LoVo (cell line): ENCODE measurements around the gene AUH.
"Not testable (repeated sequence)": the region's sequence is repeated elsewhere in the genome, so short reads cannot be mapped to it uniquely, and the experiment has no call there.

ENCODE experiments used
- DNase-seq: peaks from one replicate; pipeline ENCODE4 v3.0.0-alpha.2; 2016; ENCODE audit warnings: low spot score

The AUH gene, protein sequence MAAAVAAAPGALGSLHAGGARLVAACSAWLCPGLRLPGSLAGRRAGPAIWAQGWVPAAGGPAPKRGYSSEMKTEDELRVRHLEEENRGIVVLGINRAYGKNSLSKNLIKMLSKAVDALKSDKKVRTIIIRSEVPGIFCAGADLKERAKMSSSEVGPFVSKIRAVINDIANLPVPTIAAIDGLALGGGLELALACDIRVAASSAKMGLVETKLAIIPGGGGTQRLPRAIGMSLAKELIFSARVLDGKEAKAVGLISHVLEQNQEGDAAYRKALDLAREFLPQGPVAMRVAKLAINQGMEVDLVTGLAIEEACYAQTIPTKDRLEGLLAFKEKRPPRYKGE

DNA sequence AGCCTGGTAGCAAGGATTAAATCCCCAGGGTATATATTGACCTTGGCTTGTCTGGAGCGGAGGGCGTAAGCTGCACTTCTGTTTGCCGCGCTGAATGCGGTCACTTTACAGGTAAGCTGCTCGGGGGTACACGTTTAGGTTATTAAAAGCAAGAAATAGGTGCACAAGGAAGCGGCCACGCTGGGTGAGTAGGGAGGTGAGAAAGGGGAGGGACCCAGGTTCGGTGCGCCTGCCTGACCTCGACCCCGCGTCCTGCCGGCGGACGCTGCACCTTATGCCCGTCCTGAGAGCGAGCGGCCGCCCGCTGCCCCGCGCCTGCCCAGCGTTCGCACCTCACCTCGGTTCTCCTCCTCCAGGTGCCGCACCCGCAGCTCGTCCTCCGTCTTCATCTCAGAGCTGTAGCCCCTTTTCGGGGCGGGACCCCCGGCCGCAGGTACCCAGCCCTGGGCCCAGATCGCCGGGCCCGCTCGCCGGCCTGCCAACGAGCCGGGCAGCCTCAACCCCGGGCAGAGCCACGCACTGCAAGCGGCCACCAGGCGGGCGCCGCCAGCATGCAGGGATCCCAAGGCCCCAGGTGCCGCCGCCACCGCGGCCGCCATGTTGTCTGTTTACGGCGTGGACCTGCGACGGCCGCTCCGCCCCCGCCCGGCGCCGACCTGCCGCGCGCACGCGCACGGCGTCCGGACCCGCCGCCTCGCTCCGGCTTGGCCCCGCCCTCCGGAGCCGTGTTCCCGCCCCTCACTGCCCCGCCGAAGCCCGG lies at the start of gene AUH:
Gene AUH (minus strand): TSS at position 628 of the 760 bp plus-strand sequence. CDS start 29 bp downstream, at position 599.
- peak; percentile 88 for DNase-seq

DNA sequence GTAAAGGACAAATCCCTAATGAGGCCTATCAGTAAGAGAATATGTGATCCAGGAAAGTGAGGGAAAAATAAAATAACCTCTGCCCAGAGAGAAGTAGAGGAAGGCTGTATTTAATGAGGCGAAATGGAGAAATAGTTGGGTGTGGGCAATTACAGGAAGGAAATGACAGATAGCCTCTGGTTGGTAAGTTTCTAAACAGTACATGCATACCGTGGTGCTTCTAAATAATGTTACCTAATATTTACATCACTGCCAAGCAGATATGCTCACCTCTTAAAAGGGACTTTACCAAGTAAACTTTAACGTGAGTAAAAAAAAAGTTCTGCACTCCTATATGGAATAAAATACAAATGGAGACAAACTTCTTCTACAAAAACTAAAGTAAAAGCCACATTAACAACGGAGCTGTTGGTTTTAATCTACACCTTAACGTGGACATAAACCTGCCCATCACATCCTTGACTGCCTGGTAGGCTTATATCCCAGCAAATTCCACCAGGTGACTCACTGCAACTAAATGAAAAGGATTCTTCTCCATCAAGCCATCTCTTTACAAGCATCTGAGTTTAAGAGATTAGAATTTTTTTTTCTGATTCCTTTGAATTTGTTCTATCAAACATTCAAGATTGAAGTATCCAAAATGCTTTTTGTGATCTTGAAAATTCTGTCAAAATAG lies 49.5 kb upstream of the AUH start:
- no peak for DNase-seq

DNA sequence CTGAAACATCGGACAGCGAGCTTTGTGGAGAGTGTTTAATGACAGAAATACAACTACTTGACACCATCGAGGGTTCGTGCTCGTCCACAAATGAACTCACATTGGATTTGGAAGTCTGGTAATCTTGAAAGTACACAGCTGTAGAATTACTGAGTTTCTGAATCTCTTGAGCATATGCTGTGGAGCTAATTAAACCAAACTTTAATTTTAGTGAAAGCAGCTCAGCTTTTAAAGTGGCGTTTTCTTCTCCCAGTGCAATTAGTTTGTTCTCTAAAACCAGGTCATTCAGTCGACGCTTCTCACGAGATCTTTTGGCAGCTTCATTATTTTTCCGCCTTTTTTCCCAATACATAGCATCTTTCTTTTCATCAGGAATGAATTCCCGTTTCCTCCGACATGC lies 48.4 kb upstream of the AUH start:
- no peak for DNase-seq

DNA sequence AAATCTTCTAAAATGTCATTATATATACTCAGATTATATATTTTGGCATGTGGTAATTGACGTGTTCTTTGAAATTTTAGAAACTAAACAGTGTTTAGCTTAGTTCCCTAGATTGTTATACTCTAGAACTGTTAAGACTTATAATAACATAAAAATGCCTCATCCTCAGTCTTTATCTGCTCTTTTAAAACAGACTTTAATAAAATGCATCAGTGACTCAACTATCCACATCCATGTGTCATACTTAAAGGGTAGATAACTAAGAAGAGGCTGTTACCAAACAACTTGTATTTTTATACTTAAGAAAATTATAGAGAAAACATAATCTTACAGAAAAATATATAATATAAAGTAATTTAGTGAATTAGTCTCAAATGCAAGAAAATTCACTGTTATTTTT lies 46.8 kb upstream of the AUH start:
- DNase-seq: no peak

DNA sequence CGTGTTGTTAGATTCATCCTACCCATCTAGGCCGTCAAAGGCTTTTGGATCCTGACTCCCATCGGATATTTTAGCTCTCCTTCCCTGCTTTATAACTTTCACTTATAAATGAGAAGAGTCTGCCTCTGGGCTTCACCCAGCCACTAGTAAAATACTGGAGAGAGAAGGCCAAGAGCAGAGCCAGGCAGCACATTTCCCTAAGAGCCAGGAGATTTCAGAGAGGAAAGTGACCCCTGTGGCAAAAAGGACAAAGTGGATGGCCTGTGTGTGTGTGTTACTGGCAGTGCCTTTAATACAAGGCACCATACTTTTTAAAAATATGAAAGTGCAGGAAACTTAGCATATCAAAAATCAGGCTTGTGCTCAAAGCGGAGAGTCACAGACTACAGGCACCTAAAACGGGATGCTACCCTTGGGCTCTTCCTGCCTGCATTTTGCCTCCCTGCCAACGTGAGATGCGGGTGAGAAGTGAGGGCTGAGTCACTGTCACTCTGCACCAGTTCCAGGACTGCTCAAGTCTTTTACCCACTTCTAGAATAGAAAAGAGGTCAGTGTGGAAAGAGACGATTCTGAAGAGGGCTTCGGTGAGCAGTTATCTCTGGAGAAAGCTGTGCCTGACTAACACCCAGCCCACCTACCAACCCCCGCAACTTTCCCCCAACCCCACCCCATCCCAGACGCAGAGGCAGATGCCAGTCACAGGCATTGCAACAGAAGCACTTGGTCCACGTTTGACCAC lies 46.0 kb upstream of the AUH start:
- DNase-seq: no peak

DNA sequence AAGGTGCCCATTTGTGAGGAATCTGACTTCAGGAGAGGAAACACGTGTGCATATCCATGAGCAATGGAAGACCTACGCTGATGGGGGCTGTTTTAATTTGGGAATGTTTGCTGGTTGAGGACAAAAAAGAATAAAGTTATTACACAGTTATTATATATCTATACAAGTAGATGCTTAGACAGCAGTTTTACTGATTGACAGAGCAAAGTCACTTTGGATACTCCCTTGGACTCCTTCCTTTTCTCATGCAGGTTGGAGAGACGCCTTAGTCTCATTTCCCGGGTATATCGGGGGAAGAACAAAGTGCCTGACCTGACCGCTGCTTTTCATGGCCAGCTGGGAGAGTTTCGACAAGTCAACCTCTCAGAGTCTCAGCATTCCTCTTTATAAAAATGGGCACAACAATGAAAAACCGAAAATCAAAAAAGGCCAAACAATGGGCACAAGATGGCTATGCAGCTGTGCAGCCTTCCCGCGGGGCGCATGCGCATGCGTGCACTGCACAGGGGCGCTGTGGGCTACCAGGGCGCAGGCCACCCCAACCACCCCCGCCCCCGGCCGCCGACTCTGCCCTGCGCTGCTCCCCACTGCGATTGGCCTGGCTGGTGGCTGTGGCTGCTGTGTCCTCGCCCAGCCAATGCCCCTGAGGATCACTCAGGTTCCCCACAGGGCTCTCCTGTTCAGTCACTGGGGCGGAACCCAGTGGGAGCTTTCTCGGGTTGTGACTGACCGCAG lies 43.8 kb upstream of the AUH start:
- DNase-seq: no peak

DNA sequence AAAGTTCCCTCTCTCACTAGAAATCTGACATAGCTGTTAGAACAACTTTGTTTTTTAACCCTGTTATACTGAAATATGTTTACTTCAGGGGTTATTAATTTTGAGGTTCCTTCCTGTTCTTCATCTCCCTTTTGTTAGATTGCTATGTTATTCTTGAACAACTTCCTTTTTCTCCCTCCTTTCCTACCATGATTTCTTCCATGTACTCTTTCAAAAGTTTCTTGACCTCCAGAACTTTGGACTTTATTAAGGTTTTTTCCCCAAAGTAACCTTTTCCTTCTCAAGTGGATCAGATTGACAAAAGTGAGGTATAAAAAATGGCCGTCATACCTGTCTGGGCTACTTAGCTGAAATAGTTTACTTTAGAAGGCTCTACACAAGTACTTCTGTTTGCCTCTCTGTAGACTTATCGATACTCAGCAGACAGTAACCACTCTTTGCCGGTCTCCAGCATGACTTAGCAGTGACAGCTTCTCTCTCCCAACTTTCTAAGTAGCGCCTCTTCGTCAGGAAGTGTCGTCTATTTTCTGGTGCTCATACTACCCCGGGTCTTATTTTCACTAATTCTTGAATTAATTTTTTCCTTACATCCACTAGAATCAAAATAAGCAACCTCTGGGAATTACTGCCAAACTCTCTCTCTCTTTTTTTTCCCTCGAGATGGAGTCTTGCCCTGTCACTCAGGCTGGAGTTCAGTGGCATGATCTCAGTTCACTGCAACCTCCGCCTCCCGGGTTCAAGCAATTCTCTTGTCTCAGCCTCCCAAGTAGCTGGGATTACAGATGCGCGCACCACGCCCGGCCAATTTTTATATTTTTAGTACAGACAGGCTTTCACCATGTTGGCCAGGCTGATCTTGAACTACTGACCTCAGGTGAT lies 42.2 kb upstream of the AUH start:
- DNase-seq: no peak

DNA sequence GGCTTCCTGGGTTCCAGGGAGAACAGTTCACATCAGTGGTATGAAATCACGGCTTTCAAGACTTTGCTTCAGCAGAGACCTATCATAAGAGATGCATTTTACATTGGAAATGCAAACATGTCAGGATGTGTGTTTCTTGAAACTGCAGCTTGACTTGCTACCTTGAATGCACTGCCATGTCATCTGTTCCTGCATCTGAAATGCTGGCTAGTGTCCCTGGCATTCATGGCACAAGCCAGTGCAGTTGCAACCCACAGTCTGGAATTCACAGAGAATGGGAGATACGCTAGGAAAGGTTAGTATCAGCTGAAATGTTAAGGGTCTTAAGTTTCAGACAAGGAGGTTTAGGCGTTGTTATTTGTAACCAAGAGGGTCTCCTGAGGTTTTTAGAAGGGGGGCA lies 37.2 kb upstream of the AUH start:
- no peak for DNase-seq

DNA sequence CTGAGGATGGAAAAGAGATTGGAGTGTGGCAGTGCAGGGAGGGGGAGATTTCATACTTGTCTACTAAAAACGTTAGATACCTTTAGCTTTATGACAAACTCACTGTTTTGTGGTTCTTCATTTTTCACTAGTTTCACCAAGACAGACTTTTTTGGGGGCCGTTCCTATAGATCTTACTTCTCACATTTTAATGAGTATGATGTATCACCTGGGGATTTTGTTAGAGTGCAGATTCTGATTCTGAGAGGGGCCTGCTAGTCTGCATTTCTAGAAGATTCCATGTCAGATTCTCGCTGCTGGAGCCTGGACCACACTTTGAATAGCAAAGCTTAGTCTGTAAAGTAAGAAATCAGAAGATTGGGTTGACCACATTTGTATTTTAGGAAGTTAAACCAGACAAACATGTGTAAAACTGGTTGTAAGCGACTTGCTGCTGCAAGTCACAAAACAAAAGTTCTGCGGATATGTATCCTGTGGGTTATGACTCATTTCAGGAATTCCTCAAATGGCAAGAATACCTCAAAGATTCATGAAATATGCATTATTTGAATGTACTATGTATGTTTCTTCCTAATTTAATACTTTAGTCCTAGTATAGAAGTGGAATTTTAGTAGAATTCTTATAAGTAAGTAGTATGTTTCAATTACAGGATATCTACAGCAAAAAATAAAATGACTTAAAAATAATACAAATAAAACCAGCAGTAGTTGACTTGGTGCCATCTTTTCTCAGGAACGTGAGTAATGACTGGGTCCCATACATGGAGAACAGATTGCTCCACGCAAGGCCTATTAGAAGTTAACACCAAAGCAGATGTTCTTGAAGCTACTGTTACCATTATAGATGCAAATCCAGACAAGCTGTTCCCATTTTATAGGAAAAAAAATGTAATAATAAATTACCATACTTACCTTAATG lies 34.1 kb upstream of the AUH start:
- no peak for DNase-seq

DNA sequence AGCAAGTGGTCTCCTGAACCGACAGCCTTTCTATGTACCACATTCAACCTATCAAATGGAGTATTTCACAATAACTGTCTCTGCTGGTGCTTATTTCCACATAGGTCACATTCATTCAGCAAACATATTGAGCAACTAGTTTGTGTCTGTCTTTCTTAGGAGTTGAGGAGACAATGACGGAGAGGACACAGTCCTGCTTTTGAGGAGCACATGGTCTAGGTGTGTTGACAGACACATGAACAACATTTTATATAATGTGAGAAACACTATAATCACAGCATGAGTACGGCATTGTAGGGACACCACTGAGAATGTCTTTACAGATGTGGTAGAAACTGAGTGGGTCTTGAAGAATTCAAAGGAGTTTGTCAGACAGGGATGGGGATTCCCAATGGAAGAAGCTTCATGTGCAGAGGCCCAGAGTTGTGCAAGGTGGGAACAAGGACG lies 33.4 kb upstream of the AUH start:
- no peak for DNase-seq

DNA sequence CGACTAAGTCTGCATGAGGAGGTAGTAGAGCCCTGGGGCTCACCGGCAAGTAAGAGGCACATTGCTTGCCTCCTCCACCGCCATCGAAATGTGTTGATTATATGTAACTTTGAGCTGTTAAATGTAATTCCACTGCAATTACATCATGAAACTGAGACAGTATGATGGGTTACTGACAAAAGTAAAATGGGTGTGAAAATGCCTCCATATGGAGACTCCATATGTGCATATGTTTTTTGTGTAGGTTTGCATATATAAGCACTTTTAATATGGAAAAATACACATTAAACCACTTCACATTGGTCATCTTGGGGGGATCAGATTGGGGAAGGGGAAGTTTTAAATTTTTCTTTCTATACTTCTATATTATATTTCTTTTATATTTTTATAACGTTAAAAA lies 32.1 kb upstream of the AUH start:
- no peak for DNase-seq

DNA sequence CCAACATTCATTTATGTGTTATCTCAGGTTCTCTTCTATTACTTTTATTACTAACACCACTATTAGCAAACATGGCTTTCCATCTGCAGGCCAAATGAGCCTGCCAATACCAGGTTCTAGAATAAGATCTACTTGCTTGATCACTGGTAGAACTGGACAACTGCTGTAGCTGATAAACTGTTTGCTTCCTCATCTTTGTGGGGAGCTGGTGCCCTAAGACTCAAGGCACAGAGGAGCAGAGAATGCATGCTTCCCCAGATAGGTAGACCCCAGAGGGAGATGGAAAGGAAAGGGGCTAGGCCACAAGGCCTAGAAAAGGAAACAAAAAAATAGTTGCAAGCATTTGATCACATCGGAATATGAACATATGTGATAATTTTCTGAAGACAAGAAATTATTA lies 30.7 kb upstream of the AUH start:
- no peak for DNase-seq

DNA sequence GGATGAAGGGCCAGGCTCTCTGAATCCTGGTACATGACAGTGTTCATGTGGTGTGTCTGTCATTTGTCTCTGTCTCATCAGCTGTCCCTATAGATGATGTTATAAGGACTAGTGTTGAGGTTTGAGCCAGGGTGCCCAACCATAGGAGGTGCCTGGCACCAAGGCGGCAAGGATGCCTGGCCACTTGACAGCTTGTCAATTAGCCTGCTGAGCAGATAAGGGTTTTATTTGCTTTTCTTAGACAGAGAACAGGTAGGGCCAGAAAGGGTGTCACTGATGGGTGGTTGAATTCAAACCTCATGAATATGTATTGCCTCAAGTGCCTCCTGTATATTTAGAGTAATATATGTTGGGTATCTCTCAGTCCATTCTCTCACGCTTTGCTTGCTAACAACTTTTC lies 30.1 kb upstream of the AUH start:
- DNase-seq: no peak

DNA sequence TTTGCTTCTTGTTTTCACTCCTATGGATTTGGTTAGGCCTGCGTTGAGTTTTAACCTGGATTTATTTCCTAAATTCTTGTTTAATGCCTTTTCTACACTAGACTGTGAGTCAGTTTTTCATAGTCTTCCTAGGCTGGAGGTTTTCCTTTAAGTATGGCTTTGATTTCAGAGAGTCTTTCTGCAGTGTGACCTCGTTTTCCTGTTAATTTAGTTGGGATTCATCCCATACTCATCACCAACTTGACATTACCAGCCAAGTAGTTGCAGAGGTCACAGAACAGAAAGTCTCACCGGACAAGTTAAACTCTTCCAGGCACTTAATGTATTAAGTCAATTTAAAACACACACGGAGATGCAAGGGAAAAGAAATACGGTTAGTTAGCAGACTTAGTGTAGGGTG lies 29.7 kb upstream of the AUH start:
- no peak for DNase-seq

DNA sequence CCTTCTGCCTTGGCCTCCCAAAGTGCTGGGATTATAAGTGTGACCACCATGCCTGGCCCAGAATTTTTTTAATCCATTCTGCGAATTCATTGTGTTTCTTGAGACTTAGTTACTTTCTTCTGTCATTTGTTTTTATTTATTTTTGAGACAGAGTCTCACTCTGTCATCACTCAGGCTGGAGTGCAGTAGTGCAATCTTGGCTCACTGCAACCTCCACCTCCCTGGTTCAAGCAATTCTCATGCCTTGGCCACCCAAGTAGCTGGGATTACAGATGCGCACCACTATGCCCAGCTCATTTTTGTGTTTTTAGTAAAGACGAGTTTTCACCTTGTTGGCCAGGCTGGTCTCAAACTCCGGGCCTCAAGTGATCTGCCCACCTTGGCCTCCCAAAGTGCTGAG lies 28.0 kb upstream of the AUH start:
- DNase-seq: not testable (repeated sequence)

DNA sequence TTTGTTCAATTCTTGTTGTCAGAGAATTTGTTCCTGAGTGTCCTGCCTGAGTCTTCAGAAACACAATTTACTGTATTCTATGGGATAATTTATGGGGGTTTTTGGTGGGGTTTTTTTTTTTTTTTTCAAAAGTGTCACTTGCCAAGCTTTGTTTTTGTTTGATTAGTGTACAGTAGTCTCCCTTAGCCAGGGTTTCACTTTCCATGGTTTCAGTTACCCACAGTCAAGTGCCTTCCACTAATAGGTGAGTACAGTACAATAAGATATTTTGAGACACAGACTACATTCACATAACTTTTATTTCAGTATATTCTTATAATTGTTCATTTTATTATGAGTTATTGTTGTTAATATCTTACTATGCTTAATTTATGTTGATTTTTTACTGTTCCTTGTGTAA lies 25.0 kb upstream of the AUH start:
- no peak for DNase-seq

DNA sequence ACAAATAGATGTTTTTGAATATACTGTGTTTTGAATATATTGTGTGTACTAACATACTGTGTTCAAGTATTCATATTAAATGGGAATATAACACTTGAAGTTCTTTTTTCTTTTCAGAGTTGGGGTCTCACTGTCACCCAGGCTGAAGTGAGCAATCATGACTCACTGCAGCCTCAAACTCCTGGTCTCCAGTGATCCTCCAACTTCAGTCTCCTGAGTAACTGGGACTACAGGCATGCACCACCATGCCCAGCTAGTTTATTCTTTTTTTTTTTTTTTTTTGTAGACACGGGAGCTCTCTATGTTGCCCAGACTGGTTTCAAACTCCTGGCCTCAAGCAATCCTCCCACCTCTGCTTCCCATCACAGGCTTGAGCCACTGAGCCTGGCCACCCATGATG lies 23.2 kb upstream of the AUH start:
- no peak for DNase-seq

DNA sequence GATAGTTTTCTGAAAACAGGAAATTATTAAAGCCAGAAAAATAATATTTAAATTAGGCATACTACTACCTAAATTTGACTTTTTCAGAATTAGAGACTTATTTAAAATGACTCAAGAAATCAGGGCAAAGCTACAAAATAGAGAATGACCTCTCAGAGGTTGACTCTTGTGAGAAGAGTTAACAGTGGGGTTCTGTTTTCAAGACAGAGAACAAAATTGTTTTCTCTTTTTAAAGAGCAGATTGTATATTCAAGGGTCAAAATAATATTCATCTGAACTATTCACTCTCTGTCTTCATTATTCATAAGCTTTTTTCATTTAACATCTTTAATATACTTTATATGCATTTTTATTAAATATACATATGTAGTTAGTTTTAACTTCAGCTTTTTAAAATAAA lies 21.9 kb upstream of the AUH start:
- DNase-seq: no peak

DNA sequence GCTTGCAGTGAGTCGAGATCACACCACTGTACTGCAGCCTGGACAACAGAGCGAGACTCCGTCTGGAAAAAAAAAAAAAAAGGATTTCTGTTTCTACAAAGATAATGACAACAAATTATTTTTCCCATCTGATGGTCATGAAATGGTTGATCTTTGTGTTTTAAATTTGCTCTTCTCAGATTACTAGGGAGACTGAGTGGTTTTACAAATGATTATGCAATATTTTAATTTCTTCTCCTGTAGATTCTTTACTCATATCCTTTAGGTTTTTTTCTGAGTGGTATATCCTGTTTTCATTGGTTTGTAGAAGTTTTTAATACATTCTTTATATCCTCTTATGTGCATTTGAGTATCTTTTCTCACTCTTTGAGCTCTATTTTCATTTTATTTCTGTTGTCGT lies 20.6 kb upstream of the AUH start:
- no peak for DNase-seq

DNA sequence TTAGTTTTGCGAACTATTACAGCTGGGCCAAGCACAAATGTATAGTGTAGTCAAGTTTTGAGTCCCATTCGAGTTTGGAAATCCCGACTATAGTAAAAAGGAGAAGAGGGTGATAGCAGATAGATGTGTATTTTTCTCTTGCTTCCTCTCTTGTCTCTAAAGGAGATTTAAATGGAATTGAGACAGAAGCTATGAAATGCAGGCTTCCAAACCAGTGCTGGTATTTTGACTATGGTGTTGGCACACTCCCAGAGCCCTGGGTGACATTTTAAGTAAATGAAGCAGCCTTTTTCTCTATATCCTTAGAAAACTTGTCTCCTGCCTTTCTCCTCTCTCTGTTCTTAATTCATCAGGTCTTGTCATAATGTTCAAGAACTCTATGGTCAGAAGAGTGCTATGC lies 17.7 kb upstream of the AUH start:
- no peak for DNase-seq
